ENCODE data around the gene RSAD2. TPM values are rescaled to one million over a fixed set of nuclear protein-coding genes. Genes with fewer than 3 reads are reported as not detected.

The RSAD2 gene
- total and polyA plus RNA-seq, 9 of the 15 experiments (the other 6 are each of a cell fraction or from before 2014, with no cell fraction given): 0.15 to 1.4 (median 0.28) TPM

- TF ChIP-seq ATF6 (CRISPR knock-in tag; IDR thresholded peaks at IDR 0.05): no peak
- TF ChIP-seq TARDBP (IDR thresholded peaks at IDR 0.05): no peak
- 0 out of 2 replicates have a peak, but pooled peaks have one; percentile 22 for TF ChIP-seq ZNF354B (CRISPR knock-in tag; IDR thresholded peaks at IDR 0.05)
- peak; percentile 20; the same call in 1 of the 2 replicates for TF ChIP-seq CXXC5 (CRISPR knock-in tag; IDR thresholded peaks at IDR 0.05)
- 0 out of 2 replicates have a peak, but pooled peaks have one; percentile 11 for TF ChIP-seq SMARCE1 (IDR thresholded peaks at IDR 0.05)
- no peak for TF ChIP-seq C11orf30 (IDR thresholded peaks at IDR 0.05; ENCODE audit: low read depth)
- TF ChIP-seq ARID3A (IDR thresholded peaks at IDR 0.05; ENCODE audit: borderline replicate concordance, low read depth, low read length): no peak
- no peak for TF ChIP-seq CCNT2 (IDR thresholded peaks at IDR 0.05; ENCODE audit: borderline replicate concordance, extremely low read depth, insufficient read length, low read depth, low read length)
- TF ChIP-seq ZNF280B (CRISPR knock-in tag; IDR thresholded peaks at IDR 0.05): no peak
- no peak for TF ChIP-seq GABPB1 (CRISPR knock-in tag; IDR thresholded peaks at IDR 0.05)
- TF ChIP-seq SMARCA4 (IDR thresholded peaks at IDR 0.05): no peak
- no peak for TF ChIP-seq ZNF41 (CRISPR knock-in tag; conservative IDR thresholded peaks at IDR 0.05)
- no peak for TF ChIP-seq NR4A1 (CRISPR knock-in tag; IDR thresholded peaks at IDR 0.05)
- TF ChIP-seq NR4A1 (tag; IDR thresholded peaks at IDR 0.05): 0 out of 2 replicates have a peak, but pooled peaks have one; percentile 29
These were observed 11.1 kb downstream of the RSAD2 start (continued) for GRCh38 chr2:6888724-6889123.
